Suppressor macrophage (primary cell): Measurements from ENCODE around the gene VMAC.
A peak's percentile ranks its signal among the peaks of the same experiment; 100 is the strongest.

Experiments
- DNase-seq, 4 experiments: peaks; one replicate each; pipeline ENCODE4 v3.0.0-alpha.2; 2020 to 2022

Gene VMAC

DNA sequence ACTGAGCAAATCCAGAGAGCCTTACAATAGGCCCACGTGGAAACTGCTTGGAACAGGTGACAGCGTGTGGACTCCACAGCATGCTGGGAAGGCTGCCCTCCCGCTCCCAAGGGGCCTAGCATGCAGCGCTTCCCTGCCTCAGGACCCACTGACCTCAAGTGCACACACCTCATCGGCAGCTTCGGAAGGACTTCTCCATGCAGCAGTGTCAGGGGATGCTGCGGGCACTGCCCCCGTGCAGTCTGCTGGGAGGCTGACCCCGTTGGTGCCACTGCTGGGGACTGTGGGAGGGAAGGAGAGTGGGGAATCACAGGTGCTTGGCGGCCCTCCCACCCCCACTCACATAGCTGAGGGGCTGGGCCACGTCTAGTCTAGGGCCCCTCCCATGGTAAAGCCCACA lies 26.6 kb downstream of the VMAC start:
- DNase-seq = no peak

DNA sequence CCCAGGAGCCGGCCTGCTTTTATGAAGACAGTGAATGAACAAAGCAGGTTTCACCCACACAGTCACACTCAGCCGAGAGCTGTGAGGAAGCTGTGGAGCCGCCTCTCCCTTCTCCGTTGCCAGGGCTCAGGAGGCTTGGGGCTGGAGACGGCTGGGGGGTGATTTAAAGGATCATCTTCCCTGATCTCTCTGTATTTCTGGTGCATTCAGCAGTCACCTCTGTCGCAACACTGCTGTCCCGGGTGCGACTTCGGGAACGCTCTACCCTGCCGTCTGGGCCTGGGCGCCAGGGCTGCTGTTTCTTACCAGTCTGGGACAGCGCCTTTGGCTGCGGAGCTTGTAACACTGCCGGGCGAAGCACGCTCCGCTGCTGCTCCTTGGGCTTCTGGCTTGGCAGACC lies 27.5 kb downstream of the VMAC start:
- DNase-seq = no peak

GRCh38 chr19:5932609-5933262 lies 28.1 kb downstream of the VMAC start:
- no peak for DNase-seq

GRCh38 chr19:5933391-5934068 lies 28.9 kb downstream of the VMAC start:
- DNase-seq = no peak

- DNase-seq = no peak
These were observed 29.4 kb downstream of the VMAC start for GRCh38 chr19:5934069-5934401.

- no peak for DNase-seq
These were observed 30.3 kb downstream of the VMAC start for GRCh38 chr19:5934774-5935472.

DNA sequence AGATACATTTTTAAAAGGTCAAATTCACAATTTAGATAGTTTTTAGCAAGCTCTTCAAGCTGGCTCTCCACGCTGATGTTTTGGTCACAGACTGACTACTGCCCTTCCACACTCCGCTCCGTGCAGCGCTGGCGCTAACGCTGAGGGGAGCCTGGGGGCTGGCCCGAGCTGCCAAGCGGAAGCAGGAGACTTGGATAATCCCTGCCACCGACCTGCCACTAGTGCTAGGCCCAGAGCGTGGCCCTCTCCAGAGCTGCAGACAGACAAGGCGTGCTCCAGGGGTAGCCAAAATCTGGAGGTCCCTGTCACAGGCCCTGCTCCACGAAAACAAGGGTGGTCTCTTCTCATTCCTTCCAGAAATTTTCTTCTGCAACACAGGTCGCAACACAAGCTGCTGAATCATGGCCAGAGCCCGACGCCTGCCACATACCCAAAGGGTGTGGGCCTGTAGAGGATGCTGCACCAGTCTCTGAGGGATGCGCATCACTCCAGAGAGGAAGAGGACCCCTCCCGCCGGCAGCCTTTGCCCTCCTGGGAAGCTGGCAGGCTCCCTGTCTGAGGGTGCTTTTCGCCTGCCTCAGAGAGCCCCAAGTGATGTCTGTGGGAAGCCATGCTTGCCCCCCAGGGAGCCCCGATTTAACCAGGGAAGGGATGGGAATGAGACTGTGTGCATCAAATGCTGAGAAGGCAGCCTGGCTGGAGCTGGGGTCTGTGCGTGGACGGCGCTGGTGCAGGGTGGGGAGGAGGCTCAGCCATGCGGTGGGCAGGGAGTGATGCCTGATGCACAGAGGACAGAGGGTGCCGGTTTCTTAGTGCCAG lies 31.0 kb downstream of the VMAC start:
- no peak for DNase-seq

- no peak for DNase-seq
These were observed 31.6 kb downstream of the VMAC start for GRCh38 chr19:5936292-5936592.

DNA sequence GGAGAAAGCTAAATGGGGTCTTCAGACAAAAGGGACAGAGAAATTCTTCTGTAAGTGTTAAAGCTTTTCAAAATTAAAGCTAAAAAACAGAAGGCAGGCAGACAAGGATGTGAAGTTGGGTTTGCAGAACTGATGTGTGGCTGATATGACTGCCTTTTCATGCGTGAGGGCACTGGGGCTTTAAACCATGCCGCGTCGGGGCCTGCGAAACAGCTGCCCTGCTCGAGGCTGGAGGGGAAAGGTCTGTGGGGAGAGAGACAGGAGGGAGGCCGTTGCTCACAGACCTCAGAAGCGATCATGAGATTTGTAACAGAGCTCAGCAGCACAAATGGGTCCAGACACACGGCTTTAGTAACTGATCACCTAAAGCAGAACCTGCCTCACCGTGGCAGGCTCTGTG lies 32.9 kb downstream of the VMAC start:
- no peak for DNase-seq

- DNase-seq = no peak
These were observed 35.9 kb downstream of the VMAC start for GRCh38 chr19:5940260-5941208.

DNA sequence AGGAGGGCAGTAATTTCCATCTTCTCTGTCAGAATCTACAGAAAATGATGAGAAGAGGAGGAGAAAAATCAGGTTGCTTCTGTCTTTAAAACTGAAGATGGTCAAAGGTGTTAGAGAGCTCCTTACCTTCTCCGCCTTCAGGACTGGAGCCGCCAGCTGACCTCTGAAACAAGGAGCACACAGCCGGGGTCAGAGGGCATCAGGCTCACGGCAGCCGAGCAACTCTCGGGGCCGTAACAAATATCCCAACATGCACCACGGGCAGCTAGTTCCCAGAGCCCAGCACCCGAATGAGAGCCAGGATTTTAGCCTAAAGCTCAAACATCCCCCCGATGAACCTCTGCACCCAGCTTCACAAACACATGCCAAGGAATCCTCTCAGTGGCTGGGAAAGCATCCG lies 37.0 kb downstream of the VMAC start:
- no peak for DNase-seq

GRCh38 chr19:5943045-5943444 lies 38.4 kb downstream of the VMAC start:
- no peak for DNase-seq

DNA sequence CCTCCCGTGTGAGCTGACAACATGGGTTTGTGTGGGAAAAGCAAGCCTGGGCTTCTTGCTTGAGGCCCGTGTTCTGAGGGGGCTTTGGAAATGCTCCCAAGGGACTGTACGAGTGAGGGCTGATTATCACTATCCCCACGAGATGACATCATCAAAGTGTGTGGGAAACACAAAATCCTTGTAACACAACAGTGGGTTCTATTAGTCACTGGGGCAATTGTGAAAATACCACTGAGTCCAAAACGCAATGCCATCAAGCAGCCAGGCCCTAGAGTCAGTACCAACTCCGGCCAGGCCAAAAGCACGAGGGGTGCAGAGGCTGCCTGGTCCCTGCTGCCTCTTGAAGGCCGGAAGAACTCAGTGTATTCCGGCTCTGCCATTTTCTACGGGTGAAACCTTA lies 39.0 kb downstream of the VMAC start:
- DNase-seq = peak in 3 of 4 experiments; percentile 16 to 41 (median 31)

- peak; percentile 89 to 96 (median 94) for DNase-seq
These were observed 42.8 kb downstream of the VMAC start for GRCh38 chr19:5947435-5947834.

DNA sequence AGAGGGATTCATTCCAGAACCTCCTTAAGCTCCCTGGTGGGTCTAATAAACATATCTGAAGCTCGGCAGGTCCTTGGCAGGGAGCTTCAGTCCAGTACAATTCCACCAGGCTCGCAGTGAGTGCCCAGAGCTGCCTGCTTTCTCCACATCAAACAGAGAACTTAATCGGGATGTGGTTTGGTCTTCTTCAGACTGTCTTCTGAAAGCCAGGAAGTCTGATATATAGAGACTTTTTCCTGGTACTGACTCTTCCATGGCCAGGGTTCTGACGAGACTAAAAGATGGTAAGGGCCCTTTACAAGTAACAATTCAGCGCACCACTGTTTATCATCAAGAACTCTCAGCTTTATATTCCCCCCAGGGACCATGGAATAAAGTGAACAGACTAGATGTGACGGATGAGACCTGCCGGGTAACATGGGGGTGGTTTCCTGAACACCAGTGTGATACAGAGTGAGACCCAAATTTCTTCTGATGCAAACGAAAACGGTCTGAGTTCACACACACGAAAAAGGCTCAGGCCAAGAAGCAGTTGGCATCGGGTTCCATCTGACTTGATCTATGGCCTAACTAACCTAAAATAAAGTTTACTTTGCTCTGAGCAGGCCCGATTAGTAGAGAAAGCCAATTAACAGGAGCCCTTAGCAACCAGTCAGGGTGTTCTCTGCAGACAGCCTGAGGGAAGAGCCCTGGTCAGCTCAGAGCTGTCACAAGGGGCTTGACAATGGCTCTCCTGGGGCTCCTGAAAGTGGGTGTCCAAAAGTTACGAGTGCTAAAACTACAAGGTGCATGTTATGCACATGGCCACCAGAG lies 44.3 kb downstream of the VMAC start:
- DNase-seq = no peak

DNA sequence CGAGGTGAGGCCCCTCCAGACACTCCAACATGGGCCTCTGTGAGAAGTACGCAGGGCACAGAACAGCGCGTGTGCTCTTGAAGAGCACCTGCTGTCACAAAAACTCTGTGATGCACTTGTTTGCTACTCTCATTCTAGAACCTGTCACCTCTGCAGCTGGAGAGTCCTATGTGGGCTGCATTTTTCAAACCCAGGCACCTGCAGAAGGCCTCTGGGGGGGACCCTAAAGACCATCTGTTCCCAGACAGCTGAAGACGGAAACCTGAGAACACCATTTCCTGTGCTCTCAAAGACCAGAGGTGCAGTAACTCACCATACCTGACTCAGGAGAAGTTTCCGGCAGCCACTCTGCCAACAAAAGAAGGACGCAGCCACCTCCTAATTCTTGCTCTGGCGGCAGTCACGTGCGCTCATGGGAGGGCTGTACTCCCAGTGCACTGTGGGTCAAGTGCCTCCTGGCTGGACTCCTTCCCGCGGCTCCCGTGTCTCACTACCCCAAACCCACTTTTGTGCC lies 45.2 kb downstream of the VMAC start:
- DNase-seq = no peak

GRCh38 chr19:5950741-5951140 lies 46.1 kb downstream of the VMAC start:
- no peak for DNase-seq

GRCh38 chr19:5951338-5951861 lies 46.7 kb downstream of the VMAC start:
- DNase-seq = peak; percentile 53 to 82 (median 66)

DNA sequence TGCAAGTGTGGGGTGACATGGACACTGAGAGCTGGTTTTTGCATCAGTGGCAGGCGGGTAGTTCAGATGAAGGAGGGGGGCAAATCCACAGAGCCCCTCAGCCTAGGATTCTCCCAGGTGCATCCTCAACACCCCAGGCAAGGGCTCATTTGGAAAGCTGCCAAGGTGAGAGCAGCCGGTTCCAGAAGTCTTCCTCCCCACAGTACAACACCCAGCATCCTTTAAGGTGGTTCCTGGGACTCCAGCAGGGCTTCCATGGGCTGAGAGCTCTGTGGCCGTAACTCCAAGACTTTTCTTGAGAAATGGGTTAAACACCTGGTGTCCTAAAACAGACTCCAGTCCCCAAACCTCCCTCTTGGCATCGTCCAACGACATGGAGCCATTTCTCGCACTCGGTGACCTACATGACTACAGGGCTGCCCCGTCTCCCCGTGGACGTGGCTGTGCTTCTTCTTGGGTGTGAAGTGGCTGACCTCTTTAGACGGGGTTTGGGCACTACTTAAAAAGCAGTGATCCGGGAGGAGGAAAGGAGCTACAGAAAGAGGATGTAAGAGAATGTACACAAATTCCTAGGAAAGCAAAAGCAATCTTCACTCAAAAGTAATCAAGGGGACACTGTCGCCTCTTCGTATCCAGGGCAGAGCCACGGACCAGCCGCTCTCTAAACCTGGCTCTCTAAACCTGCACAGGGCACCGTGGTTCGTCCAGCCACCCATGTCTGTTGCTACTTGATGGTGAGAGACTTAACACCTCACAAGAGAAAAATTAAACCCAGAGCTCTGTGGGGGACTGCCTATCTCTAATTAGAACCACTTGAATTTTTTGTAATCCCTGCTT lies 47.7 kb downstream of the VMAC start:
- no peak for DNase-seq
